PC-3 (cell line): ENCODE results near the gene RRBP1. TPM values are rescaled to one million over a fixed set of nuclear protein-coding genes. Genes with fewer than 3 reads are reported as not detected.

ENCODE experiments used
- ATAC-seq: fragments of 200-7000 bp; cut with Tn5 transposase; 2 replicates; pipeline ENCODE4 v1.9.1; 2020; ENCODE audit warnings: mild to moderate bottlenecking, moderate library complexity
- BruUV-seq: library from RNA; stranded (reverse); fragments of 400-500 nt; replicated peaks from 2 replicates; lab custom pipeline; 2021; lab: Mats Ljungman, UMichigan
- CTCF ChIA-PET: fragments of 300-600 bp; sonication (Branson Sonifier 250); formaldehyde crosslinking; loops from one replicate; lab custom pipeline; 2022; ENCODE audit warnings: antibody characterized with exemption; lab: Charles Lee
- POLR2A ChIA-PET: fragments of 300-600 bp; sonication (Branson Sonifier 250); formaldehyde crosslinking; loops from one replicate; lab custom pipeline; 2022; ENCODE audit warnings: antibody characterized with exemption; ENCODE audit not compliant: unreplicated experiment; lab: Charles Lee
- DNase-seq: peaks from one replicate; pipeline ENCODE4 v3.0.0-alpha.2; 2015
- H2AFZ ChIP-seq: fragments of 300-600 bp; sonication (generic); 2 replicates; pipeline ENCODE4 v1.6.0; 2016; ENCODE audit warnings: antibody characterized with exemption, low read length
- H3F3A ChIP-seq: fragments of 300-600 bp; sonication (generic); one replicate; pipeline ENCODE4 v1.6.0; 2017; ENCODE audit warnings: antibody characterized with exemption, low read length, control low read depth, mild to moderate bottlenecking; ENCODE audit not compliant: unreplicated experiment
- H3K27ac ChIP-seq: fragments of 300-600 bp; sonication (generic); 2 replicates; pipeline ENCODE4 v1.5.1; 2016; ENCODE audit warnings: mild to moderate bottlenecking, low read length
- H3K27me3 ChIP-seq: fragments of 300-600 bp; sonication (generic); 2 replicates; pipeline ENCODE4 v1.6.1; 2016; ENCODE audit warnings: low read length, mixed read lengths
- H3K36me3 ChIP-seq: fragments of 300-600 bp; sonication (generic); 2 replicates; pipeline ENCODE4 v1.6.1; 2016; ENCODE audit warnings: low read depth, mixed run types, low read length, mixed read lengths
- H3K4me1 ChIP-seq: fragments of 300-600 bp; sonication (generic); 2 replicates; pipeline ENCODE4 v1.5.1; 2016; ENCODE audit warnings: low read length; ENCODE audit not compliant: insufficient read depth
- H3K4me2 ChIP-seq: fragments of 300-600 bp; sonication (generic); 2 replicates; pipeline ENCODE4 v1.6.0; 2016; ENCODE audit warnings: low read length
- H3K4me3 ChIP-seq: fragments of 300-600 bp; sonication (generic); 2 replicates; pipeline ENCODE4 v1.5.1; 2016; ENCODE audit warnings: mild to moderate bottlenecking, low read length, mixed read lengths
- H3K79me2 ChIP-seq: fragments of 300-600 bp; sonication (generic); 2 replicates; pipeline ENCODE4 v1.6.1; 2017; ENCODE audit warnings: low read length, mixed read lengths
- H3K9ac ChIP-seq: fragments of 300-600 bp; sonication (generic); 2 replicates; pipeline ENCODE4 v1.6.0; 2016; ENCODE audit warnings: mild to moderate bottlenecking, low read length
- H3K9me2 ChIP-seq: fragments of 300-600 bp; sonication (generic); replicated peaks from 2 replicates; pipeline ENCODE4 v1.6.1; 2016; ENCODE audit warnings: mixed run types, low read length, mixed read lengths
- H3K9me3 ChIP-seq: fragments of 300-600 bp; sonication (generic); 2 replicates; pipeline ENCODE4 v1.6.1; 2016; ENCODE audit warnings: low read length, mixed read lengths
- H4K20me1 ChIP-seq: fragments of 300-600 bp; sonication (generic); 2 replicates; pipeline ENCODE4 v1.6.1; 2016; ENCODE audit warnings: low read length, mixed read lengths
- EZH2 ChIP-seq: fragments of 300-600 bp; sonication (generic); IDR thresholded peaks from one replicate; pipeline ENCODE4 v1.6.1; 2017; ENCODE audit warnings: antibody characterized with exemption, mild to moderate bottlenecking, low read length; ENCODE audit not compliant: unreplicated experiment
- EZH2phosphoT487 ChIP-seq: fragments of 300-600 bp; sonication (generic); IDR thresholded peaks from 2 replicates; pipeline ENCODE4 v1.6.1; 2018; ENCODE audit warnings: mild to moderate bottlenecking, antibody characterized with exemption, low read length, borderline replicate concordance
- intact Hi-C: fragments of 100-400 bp; cut with micrococcal nuclease; formaldehyde crosslinking; loops from 2 replicates; pipeline ENCODE4 v1.9.0; 2023
- total RNA-seq: library from RNA; depleted of rRNA; stranded (reverse); fragments of >200 nt; gene quantifications from 2 replicates; pipeline ENCODE4 v1.2.3, GENCODE V29; 2014
- TF ChIP-seq, protein P1 (sequence below): fragments of 300-600 bp; sonication (generic); conservative IDR thresholded peaks from 2 replicates; pipeline ENCODE4 v1.5.1; 2017; ENCODE audit warnings: antibody characterized with exemption, low read depth, mild to moderate bottlenecking, low read length

The RRBP1 gene
- total RNA-seq, 1 experiment from 2014 or later: 176 TPM

DNA sequence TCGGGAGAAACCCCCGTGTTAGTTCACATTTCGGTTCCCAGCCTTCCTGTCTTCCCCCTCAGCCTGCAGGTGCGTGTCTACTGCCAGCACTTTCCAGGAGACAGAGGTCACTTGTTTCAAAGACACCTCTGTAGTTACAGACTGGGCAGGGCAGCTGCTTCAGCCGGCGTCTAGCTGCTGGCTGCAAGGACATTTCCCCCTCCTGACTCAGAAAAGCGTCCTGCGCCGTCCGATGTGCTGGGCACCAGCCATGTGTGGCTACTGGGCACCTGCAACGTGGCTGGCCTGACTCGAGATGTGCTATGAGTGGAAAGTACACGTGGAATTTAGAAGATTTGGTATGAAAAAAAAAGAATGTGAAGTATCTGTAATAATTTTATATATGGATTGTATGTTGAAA, 37.6 kb downstream of the RRBP1 start:
- no peaks in the 10 kb centered on the region for H3K27me3 ChIP-seq
- H2AFZ ChIP-seq: no peak overlapping the region
- ChIA-PET POLR2A (no interaction called here), CTCF (no interaction called here)
- H3K9me2 ChIP-seq: no peaks in the 10 kb centered on the region
- no peaks in the 10 kb centered on the region for H3K4me1 ChIP-seq
- intact Hi-C loops: no loop called here
- H3K9ac ChIP-seq: no peak overlapping the region
- peaks cover 25% of the 10 kb centered on the region; the same call in 1 of the 2 replicates for H3K36me3 ChIP-seq
- TF ChIP-seq, protein P1, sequence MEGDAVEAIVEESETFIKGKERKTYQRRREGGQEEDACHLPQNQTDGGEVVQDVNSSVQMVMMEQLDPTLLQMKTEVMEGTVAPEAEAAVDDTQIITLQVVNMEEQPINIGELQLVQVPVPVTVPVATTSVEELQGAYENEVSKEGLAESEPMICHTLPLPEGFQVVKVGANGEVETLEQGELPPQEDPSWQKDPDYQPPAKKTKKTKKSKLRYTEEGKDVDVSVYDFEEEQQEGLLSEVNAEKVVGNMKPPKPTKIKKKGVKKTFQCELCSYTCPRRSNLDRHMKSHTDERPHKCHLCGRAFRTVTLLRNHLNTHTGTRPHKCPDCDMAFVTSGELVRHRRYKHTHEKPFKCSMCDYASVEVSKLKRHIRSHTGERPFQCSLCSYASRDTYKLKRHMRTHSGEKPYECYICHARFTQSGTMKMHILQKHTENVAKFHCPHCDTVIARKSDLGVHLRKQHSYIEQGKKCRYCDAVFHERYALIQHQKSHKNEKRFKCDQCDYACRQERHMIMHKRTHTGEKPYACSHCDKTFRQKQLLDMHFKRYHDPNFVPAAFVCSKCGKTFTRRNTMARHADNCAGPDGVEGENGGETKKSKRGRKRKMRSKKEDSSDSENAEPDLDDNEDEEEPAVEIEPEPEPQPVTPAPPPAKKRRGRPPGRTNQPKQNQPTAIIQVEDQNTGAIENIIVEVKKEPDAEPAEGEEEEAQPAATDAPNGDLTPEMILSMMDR: no peak
- TF ChIP-seq EZH2 (no peak), EZH2phosphoT487 (no peak)
- H3K79me2 ChIP-seq: peaks cover 72% of the 10 kb centered on the region
- H3K9me3 ChIP-seq: no peaks in the 10 kb centered on the region
- H3K4me2 ChIP-seq: no peak overlapping the region
- no TSS peak for BruUV-seq
- no peak for ATAC-seq
- no peak for DNase-seq
- peaks cover 31% of the 10 kb centered on the region; the same call in 1 of the 2 replicates for H4K20me1 ChIP-seq
- H3K27ac ChIP-seq: no peak overlapping the region
- no peak overlapping the region for H3K4me3 ChIP-seq
- H3F3A ChIP-seq: peaks cover 3% of the 10 kb centered on the region

DNA sequence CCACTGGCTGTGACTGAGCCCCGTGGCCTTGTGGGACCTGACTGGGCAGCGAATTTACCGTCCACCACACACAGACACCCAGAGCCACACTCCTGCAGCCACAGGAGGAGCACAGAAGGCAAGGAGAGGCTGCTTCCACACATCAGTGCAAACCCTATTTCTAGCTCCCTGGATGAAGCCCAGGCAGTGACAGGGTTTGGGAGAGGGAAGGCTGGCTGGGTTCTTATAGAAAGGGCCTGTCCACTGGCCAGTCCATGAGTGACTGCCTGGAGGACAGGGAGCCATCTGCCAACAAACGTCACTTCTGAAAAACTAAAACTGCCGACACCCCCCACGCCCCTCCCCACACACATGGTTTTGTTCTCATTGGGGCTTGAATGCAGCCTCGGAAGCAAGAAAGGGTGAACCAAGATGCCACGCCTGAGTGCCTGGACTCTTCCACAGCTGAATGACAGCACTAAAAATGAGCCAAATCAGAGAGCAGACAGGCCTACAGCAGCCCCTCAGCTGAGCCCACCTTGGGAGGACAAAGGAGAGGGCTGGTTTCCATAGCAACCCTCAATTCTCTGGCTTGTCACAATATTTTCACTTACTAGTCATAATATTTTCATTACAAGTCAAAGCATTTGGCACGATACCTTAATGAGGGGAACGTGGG, 38.4 kb downstream of the RRBP1 start:
- Histone ChIP-seq H3F3A (peaks cover 3% of the 10 kb centered on the region), H3K4me1 (no peaks in the 10 kb centered on the region), H3K4me2 (no peak overlapping the region), H3K4me3 (no peak overlapping the region), H3K27me3 (no peaks in the 10 kb centered on the region), H3K9me3 (no peaks in the 10 kb centered on the region), H2AFZ (no peak overlapping the region), H3K79me2 (peaks cover 71% of the 10 kb centered on the region), H3K27ac (no peak overlapping the region), H3K9me2 (no peaks in the 10 kb centered on the region), H3K9ac (no peak overlapping the region), H4K20me1 (peaks cover 31% of the 10 kb centered on the region; the same call in 1 of the 2 replicates), H3K36me3 (peaks cover 32% of the 10 kb centered on the region; the same call in 1 of the 2 replicates)
- POLR2A ChIA-PET: no interaction called here
- no peak for TF ChIP-seq EZH2
- TF ChIP-seq EZH2phosphoT487: no peak
- TF ChIP-seq, protein P1: no peak
- ATAC-seq (no peak), DNase-seq (no peak)
- no TSS peak for BruUV-seq
- CTCF ChIA-PET: no interaction called here
- intact Hi-C loops: no loop called here
